ENCODE measurements around the gene DNAH10.

DNA sequence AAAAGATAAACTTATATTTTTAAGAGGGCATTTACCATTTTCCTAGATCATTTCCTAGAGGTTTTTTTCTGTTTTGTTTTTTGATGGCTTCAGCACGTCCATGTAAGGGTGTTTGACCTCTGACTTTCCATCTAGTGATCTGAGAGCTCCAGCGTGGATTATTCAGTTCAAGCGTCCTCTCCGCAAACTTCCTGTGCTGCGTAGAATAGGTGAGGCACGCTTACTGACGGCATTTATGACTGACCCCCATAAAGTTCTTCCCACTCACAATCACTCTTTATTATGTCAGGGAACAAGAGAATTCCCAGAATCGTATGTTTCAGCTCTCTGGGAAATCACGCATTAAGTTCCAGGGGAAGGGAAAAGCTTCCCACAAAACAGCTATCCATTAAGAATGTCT is 194.1 kb downstream of the DNAH10 start:
- no peak for TF ChIP-seq CTCF (conservative IDR thresholded peaks at IDR 0.05)
- TF ChIP-seq EZH2 (IDR thresholded peaks at IDR 0.05; ENCODE audit: low read depth), result no peak
